NCI-H345 treated with DMSO at 0.1 percent for 48 hours (cell line): ENCODE measurements around the gene CDH4.

Experiments used
- DNase-seq: peaks from one replicate; lab custom pipeline; 2025; ENCODE audit not compliant: unreplicated experiment; lab: John Stamatoyannopoulos, UW

CDH4 gene

GRCh38 chr20:61548069-61548468, 296.0 kb downstream of the CDH4 start:
- no peak for DNase-seq

DNA sequence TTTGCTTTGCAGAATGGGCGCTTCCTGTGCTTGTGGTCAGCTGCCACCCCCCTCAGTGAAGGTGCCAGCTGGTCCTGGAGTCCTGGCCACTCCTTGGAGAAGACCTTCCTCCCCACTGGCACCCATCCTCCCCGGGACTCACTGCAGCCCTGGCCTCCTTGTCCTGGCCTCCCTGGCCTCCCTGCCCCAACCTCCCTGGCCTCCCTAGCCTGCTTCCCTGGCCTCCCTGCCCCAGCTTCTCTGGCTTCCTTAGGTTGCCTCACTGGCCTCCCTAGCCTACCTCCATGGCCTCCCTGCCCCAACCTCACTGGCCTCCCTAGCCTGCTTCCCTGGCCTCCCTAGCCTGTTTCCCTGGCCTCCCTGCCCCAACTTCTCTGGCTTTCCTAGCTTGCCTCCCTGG, 297.8 kb downstream of the CDH4 start:
- DNase-seq, result no peak

- no peak for DNase-seq
These were observed 299.3 kb downstream of the CDH4 start for GRCh38 chr20:61551401-61551800.

GRCh38 chr20:61554617-61555016, 302.6 kb downstream of the CDH4 start:
- no peak for DNase-seq

GRCh38 chr20:61555566-61555965, 303.5 kb downstream of the CDH4 start:
- DNase-seq, result no peak

- no peak for DNase-seq
These were observed 304.1 kb downstream of the CDH4 start for GRCh38 chr20:61556111-61556510.

DNA sequence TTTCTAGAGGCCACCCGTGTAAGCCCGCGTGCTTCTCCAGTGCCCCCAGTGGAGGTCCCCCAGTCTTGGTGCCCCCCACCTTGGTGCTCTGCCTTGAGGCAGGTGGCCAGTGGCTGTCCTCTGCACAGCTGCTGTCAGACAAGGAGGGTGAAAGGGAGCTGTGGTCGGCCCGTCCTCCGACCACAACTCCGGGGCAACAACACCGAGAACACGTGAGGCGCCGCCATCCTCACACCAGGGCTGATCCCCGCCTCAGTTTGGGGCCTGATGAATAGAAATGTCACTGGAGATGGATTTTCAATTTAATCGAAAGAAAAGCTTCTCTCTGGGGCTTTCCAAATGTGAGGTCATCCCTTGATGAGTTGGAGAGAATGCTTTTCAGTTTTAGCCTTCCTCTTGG, 304.6 kb downstream of the CDH4 start:
- no peak for DNase-seq

GRCh38 chr20:61557621-61558020, 305.6 kb downstream of the CDH4 start:
- no peak for DNase-seq

DNA sequence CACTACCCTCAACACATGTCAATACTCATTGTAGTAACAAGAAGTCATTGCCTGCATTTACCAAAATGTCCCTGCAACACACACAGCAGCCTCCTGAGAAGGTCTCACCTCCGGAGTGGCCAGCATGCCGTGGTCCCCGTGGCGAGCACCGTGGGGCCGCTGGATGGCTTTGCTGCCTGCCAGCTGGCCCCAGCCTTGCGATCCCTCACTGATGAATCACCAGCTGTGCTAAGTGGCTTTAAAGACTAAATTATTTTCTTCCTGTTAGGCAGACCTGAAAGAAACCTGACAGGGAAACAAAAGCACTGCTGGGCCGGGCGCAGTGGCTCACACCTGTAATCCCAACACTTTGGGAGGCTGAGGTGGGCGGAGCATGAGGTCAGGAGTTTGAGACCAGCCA, 306.7 kb downstream of the CDH4 start:
- DNase-seq, result no peak

DNA sequence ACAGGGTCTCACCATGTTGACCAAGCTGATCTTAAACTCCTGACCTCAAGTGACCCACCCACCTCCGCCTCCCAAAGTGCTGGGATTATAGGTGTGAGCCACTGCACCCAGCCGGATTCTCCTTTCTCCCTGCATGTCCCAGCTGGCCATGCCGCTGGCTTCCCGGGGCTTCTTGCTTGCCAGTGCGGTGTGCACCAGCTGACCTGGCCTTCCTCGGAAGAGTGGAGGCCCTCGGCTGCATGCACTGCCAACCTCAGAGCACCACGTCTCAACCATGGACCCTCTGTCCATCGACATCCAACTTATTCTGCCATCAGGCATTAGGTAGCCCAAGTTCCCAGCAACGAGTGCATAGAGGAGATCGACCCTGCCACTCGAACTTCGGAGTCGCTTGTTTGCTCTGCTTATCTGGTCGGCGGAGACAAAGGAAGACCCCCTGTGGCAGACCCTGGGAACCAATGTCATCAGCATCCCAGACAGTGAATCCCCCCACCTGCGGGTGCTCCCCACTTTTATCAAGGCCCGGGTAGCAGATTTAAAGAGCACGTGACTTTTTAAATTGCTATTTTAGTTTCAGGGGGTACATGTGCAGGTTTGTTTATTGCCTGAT, 307.8 kb downstream of the CDH4 start:
- no peak for DNase-seq

DNA sequence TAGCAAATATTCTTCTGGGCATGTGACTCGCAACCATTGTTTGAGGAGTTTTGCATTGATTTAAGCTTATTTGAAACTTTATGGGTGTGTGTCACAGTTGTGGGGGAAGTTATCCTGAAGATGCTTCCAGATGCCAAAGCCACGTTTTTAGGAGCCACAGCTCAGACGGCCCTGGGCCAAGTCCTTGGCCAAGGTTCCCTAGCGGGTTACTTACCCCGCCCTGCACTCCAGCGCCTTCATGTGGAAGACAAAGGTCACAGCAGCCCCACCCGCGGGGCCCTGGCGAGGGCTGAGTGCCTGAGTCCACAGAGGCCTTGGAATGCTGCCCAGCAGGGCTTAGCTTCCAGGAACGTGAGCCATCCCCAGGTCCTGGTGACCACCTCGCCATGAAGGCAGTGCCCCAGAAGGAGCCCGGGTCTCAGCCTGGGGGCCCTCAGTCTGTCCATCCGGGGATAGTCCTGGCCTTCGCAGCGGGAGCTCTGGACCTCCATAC, 308.3 kb downstream of the CDH4 start:
- no peak for DNase-seq

DNA sequence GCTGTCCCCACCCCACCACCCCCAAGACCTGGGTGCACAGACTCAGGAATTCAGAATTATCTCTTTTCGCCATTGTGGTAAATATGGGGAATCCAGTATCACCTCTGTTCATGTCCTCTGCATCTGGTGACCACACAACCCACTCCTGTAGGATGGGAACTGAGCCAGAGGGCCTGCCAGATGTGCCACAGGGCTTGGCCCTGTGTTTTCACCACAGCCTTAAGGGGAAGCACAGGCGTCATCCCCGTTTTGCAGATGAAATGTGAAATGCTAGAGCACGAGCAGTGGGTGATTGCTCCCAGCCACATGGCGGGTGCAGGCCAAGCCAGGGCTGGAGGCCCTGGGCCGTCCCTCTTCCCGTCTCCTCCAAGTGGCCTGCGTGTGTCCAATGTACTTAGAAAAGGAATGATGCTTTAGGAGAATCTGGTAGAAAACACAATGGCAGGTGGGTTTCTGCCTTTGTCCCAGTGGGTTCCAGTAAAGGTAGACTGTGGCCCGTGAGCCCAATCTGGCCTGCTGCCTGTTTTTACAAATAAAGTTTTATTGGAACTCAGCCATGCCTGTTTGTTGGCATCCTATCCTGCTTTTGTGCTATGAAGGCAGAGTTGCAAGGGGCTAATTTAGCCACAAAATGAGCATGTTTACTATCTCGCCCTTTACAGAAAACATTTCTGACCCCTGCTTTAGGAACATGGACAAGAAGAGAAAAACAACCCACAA, 309.2 kb downstream of the CDH4 start:
- DNase-seq, result no peak

GRCh38 chr20:61562491-61562890, 310.4 kb downstream of the CDH4 start:
- DNase-seq, result no peak

- DNase-seq, result no peak
These were observed 310.9 kb downstream of the CDH4 start for GRCh38 chr20:61562897-61563504.

- no peak for DNase-seq
These were observed 312.6 kb downstream of the CDH4 start for GRCh38 chr20:61564628-61565027.

GRCh38 chr20:61565791-61566190, 313.7 kb downstream of the CDH4 start:
- DNase-seq, result no peak

GRCh38 chr20:61566691-61567090, 314.6 kb downstream of the CDH4 start:
- DNase-seq, result no peak

- no peak for DNase-seq
These were observed 315.1 kb downstream of the CDH4 start for GRCh38 chr20:61567204-61567603.

DNA sequence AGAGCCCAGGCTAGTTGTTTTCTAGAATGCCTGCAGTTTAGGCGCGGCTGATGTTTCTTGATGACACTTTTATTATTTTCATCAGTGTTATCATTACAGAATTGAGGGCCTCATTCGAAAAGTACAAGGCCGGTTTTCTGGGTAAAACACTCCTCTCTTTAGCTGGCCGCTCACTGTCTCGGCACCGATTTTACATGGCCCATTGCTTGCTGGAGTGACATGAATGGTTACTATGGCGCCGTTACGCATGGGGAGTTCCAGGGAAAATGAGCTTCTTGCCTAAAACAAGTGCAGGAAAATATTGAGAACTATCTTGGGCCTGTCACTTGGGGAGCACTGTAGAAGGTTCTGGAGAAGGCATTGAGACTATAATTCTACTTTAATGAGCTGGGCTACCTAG, 317.8 kb downstream of the CDH4 start:
- no peak for DNase-seq

GRCh38 chr20:61570646-61571195, 318.7 kb downstream of the CDH4 start:
- DNase-seq, result no peak

DNA sequence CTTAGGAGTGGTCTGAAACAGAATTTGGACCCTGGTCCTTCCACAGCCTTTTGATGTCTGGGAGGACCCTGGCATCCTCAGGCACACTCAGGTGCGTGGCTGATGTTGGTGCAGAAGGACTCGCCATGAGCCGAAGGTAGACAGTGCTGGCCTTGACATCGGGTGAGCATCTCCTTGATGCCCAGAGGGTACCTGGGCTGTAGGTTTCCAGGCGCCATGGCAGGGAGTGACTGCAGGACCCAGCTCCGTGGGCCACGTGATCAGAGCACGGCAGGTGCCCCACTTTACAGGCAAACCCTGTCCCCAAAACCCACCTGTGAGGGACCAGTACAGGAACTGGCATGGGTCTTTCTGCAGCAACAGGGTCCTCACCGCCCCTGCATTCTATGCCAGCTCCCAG, 319.2 kb downstream of the CDH4 start:
- no peak for DNase-seq
